Testis (tissue), 3 donors: Measurements from ENCODE around the gene HDX. TPM values are rescaled to one million over a fixed set of nuclear protein-coding genes. Genes with fewer than 3 reads are reported as not detected.

Experiments
- DNase-seq: peaks from one replicate; pipeline ENCODE4 v3.0.0-alpha.2; 2019
- H3K27ac ChIP-seq, 2 donors: fragments of 200-600 bp; sonication (generic); one replicate each; pipeline ENCODE4 v1.5.1; 2019
- H3K27me3 ChIP-seq: fragments of 200-600 bp; sonication (generic); one replicate; pipeline ENCODE4 v1.5.1; 2019
- H3K36me3 ChIP-seq: fragments of 200-600 bp; sonication (generic); one replicate; pipeline ENCODE4 v1.5.1; 2017; ENCODE audit warnings: low read depth; ENCODE audit errors: missing control alignments
- H3K4me1 ChIP-seq: fragments of 200-600 bp; sonication (generic); one replicate; pipeline ENCODE4 v1.5.1; 2019
- H3K4me3 ChIP-seq, 2 donors: fragments of 200-600 bp; sonication (generic); one replicate each; pipeline ENCODE4 v1.5.1; 2017 to 2019
- H3K9me3 ChIP-seq: fragments of 200-600 bp; sonication (generic); one replicate; pipeline ENCODE4 v1.5.1; 2017
- POLR2A ChIP-seq: fragments of 450-650 bp; IDR thresholded peaks from one replicate; pipeline ENCODE4 v1.6.1; 2017; ENCODE audit warnings: antibody characterized with exemption, mild to moderate bottlenecking, moderate library complexity
- WGBS, 2 donors: methylation state at CpG; one replicate each; pipeline ENCODE4 v1.1.5; 2018; 5-methylcytosine and 5-hydroxymethylcytosine counted together
- intact Hi-C: fragments of 100-400 bp; cut with DNase I; formaldehyde crosslinking; loops from one replicate; pipeline ENCODE4 v1.15.1; 2023; ENCODE audit warnings: low total_unique reads
- polyA plus RNA-seq: library from polyadenylated mRNA; stranded (reverse); fragments of 350-450 nt; fragmentation: Illumina TruSeq; extraction: RNeasy Lipid Tissue Mini Kit (QIAGEN cat#74804); gene quantifications from one replicate; pipeline ENCODE4 v1.2.3, GENCODE V29; 2014; ENCODE audit warnings: low read depth, low replicate concordance; ENCODE audit not compliant: insufficient read depth
- total RNA-seq, 2 donors: library from RNA; depleted of rRNA; stranded (reverse); fragments of >200 nt; gene quantifications; one replicate each; pipeline ENCODE4 v1.2.3, GENCODE V29; 2016
- TF ChIP-seq, protein P1 (sequence below), 3 experiments: fragments of 450-650 bp in 2 of 3; fragments of 200-600 bp in 1 of 3; sonication (generic) in 1 of 3; IDR thresholded peaks; one replicate each; pipeline ENCODE4 v1.5.1; 2016 to 2019; ENCODE audit warnings: antibody characterized with exemption in 3 of 3, mild to moderate bottlenecking in 2 of 3, moderate library complexity in 1 of 3

HDX gene
- total and polyA plus RNA-seq, 3 donors from 2014 or later, result 3.2 to 9.0 (median 4.9) TPM

DNA sequence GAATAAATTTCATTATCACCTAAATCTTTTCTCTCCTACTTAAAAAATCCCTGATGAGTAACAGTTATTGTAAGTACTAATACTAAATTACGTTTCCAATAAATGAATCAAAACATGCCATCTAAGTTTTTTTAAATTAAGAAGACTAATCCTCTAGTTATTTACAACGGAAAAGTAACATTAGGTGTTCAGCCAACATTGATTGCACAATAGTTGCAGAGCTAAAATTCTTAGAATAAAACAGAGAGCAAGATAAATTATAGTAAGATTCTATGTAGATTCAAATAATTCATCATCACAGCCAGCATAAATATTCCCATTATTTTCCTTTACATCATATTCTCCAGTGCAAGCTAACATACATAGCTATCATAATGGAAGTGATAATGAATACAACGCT is 139.2 kb downstream of the HDX start:
- Histone ChIP-seq H3K27ac (no peak overlapping the region), H3K27me3 (no peaks in the 10 kb centered on the region), H3K36me3 (no peaks in the 10 kb centered on the region), H3K4me3 (no peak overlapping the region), H3K9me3 (no peaks in the 10 kb centered on the region), H3K4me1 (no peaks in the 10 kb centered on the region)
- no peak for DNase-seq
- whole genome bisulfite sequencing, 2 donors, result 36 to 47% methylated on average over 3 of the region's 3 CpGs
- TF ChIP-seq, protein P1, sequence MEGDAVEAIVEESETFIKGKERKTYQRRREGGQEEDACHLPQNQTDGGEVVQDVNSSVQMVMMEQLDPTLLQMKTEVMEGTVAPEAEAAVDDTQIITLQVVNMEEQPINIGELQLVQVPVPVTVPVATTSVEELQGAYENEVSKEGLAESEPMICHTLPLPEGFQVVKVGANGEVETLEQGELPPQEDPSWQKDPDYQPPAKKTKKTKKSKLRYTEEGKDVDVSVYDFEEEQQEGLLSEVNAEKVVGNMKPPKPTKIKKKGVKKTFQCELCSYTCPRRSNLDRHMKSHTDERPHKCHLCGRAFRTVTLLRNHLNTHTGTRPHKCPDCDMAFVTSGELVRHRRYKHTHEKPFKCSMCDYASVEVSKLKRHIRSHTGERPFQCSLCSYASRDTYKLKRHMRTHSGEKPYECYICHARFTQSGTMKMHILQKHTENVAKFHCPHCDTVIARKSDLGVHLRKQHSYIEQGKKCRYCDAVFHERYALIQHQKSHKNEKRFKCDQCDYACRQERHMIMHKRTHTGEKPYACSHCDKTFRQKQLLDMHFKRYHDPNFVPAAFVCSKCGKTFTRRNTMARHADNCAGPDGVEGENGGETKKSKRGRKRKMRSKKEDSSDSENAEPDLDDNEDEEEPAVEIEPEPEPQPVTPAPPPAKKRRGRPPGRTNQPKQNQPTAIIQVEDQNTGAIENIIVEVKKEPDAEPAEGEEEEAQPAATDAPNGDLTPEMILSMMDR (IDR thresholded peaks at IDR 0.05), result no peak
- no peak for TF ChIP-seq POLR2A
- intact Hi-C loops, result no loop called here

DNA sequence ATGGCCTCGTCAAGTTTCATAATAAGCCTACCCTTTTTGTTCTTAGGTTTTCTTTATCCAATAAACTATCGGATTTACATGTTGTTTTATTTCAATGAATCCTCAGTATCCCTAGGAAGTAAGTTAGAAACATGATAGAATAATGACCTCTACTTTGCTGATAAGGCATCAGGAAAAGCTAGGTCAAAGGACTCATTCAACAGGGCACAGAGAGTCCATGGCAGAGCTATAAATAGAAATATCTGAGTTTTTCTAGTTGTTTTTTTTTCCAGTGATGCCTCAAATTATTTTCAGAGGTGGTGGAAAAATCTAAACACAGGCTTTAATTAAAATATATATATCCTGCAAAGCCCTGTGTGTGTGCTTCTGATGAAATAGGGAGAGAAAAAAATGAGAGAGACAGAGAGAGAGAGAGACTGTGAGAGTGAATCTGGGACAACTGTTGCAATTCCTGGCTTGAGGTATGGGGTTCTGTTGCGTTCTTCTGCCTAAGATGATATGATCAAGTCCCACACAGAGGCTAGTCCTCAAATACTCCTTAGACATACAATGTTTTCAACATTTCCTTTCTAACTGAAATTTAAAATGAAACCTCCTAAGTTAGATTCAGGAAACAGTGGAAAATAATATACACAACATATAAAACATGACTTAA is 139.9 kb downstream of the HDX start:
- Histone ChIP-seq H3K4me3 (no peak overlapping the region), H3K9me3 (no peaks in the 10 kb centered on the region), H3K36me3 (no peaks in the 10 kb centered on the region), H3K27me3 (no peaks in the 10 kb centered on the region), H3K27ac (no peak overlapping the region), H3K4me1 (no peaks in the 10 kb centered on the region)
- no peak for TF ChIP-seq POLR2A
- TF ChIP-seq, protein P1 (IDR thresholded peaks at IDR 0.05), result no peak
- 56 to 63% methylated on average over 3 of the region's 3 CpGs for WGBS, 2 donors
- peak; percentile 13 for DNase-seq
- intact Hi-C loops, result no loop called here

DNA sequence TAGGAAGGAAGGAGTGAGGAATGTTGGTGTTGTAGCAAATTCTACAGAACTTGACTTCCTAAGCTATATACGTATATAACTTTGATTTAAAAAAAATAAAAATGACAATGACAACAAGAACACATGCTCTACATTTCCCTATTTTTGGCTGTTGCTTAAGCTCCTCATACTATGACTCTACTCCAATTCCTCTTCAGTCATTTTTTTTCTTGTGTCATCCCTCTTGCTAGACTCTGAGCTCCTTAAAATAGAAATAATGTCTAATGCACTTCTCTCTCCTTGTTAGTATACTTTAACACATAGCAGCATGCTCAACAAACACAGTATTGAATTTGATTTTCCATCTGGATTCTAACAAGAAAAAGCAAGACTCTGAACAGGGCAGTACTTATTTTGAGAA is 144.0 kb downstream of the HDX start:
- Histone ChIP-seq H3K9me3 (no peaks in the 10 kb centered on the region), H3K27me3 (no peaks in the 10 kb centered on the region), H3K36me3 (no peaks in the 10 kb centered on the region), H3K4me3 (no peak overlapping the region), H3K27ac (no peak overlapping the region), H3K4me1 (no peaks in the 10 kb centered on the region)
- 71 to 87% methylated on average over 1 of the region's 1 CpG for WGBS, 2 donors
- intact Hi-C loops, result no loop called here
- TF ChIP-seq, protein P1 (IDR thresholded peaks at IDR 0.05), result no peak
- TF ChIP-seq POLR2A, result no peak
- DNase-seq, result no peak

DNA sequence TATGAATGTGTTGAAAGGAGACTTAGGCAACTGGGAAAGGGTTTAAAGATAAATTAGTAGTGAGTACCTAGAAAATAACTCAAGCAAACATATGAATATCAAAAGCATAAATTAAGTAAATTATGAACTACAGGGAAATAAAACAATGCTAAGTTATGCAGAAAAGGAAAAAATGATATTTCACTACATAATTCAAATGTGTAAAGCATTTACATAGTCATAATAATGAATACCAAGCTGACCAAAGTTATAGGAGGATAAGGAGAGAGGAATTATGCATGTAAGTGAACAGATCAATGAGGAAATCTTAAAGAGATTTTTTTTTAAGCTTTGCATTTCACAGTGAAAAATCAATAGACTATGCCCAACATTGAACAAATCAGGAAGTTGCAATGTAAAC is 145.0 kb downstream of the HDX start:
- H3K27me3 ChIP-seq, result no peaks in the 10 kb centered on the region
- DNase-seq, result no peak
- intact Hi-C loops, result no loop called here
- no peak overlapping the region for H3K4me3 ChIP-seq
- TF ChIP-seq, protein P1 (IDR thresholded peaks at IDR 0.05), result no peak
- no peak for TF ChIP-seq POLR2A
- H3K9me3 ChIP-seq, result no peaks in the 10 kb centered on the region
- no peaks in the 10 kb centered on the region for H3K4me1 ChIP-seq
- H3K27ac ChIP-seq, result no peak overlapping the region
- no peaks in the 10 kb centered on the region for H3K36me3 ChIP-seq

DNA sequence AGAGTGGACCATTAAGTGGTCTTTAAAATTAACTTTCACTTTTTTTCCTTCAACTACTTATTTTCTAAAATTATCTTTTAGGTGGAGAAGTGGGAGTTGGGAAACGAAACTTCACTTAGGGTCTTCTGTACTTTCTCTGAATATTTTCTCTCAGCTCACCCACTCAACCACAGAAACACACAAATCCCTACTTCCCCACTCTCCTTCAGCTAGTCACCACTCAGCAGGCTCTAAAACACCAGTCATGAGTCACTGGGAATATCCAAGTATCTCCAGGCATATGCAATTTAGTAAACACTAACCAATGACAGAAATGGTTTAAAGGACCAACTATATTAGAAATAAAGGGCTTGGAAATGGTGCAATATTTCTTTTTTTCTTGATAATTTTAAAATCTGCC is 161.3 kb downstream of the HDX start:
- Histone ChIP-seq H3K4me1 (no peaks in the 10 kb centered on the region), H3K27ac (no peak overlapping the region), H3K36me3 (no peaks in the 10 kb centered on the region), H3K27me3 (no peaks in the 10 kb centered on the region), H3K4me3 (no peak overlapping the region), H3K9me3 (no peaks in the 10 kb centered on the region)
- 59 to 64% methylated on average over 1 of the region's 1 CpG for WGBS, 2 donors
- intact Hi-C loops, result no loop called here
- TF ChIP-seq POLR2A, result no peak
- TF ChIP-seq, protein P1 (IDR thresholded peaks at IDR 0.05), result no peak
- DNase-seq, result no peak
